Nephron (organoid): ENCODE measurements around the gene RNF167.

ENCODE experiments used
- H3K27ac Mint-ChIP-seq, 3 experiments: 2 replicates each; pipeline ENCODE4 v1.8.0; 2020; ENCODE audit warnings: mixed read lengths in 3 of 3, mild to moderate bottlenecking in 2 of 3, moderate library complexity in 1 of 3
- H3K27me3 Mint-ChIP-seq: 2 replicates; pipeline ENCODE4 v1.8.0; 2021; ENCODE audit warnings: low read depth, mild to moderate bottlenecking, moderate library complexity, mixed read lengths
- H3K36me3 Mint-ChIP-seq: 2 replicates; pipeline ENCODE4 v1.8.0; 2020; ENCODE audit warnings: low read depth, mixed read lengths
- H3K4me1 Mint-ChIP-seq: 2 replicates; pipeline ENCODE4 v1.8.0; 2020; ENCODE audit warnings: mixed read lengths
- H3K4me3 Mint-ChIP-seq, 3 experiments: 2 replicates each; pipeline ENCODE4 v1.8.0; 2020; ENCODE audit warnings: mild to moderate bottlenecking in 3 of 3, mixed read lengths in 3 of 3, moderate library complexity in 2 of 3
- H3K9me3 Mint-ChIP-seq: 2 replicates; pipeline ENCODE4 v1.8.0; 2020; ENCODE audit warnings: mixed read lengths
- CTCF ChIP-seq, 3 experiments: fragments of 200-600 bp; sonication (generic); IDR thresholded peaks; one replicate each; pipeline ENCODE4 v1.5.0; 2021; ENCODE audit warnings: antibody characterized with exemption in 3 of 3; ENCODE audit not compliant: unreplicated experiment in 3 of 3

Gene RNF167

GRCh38 chr17:4936436-4936835 lies 3.6 kb upstream of the RNF167 start:
- TF ChIP-seq CTCF (IDR thresholded peaks at IDR 0.05; ENCODE audit: unreplicated experiment in 3 of 3): no peak
- peaks cover 13% of the 10 kb centered on the region for H3K36me3 Mint-ChIP-seq
- no peaks in the 10 kb centered on the region for H3K27me3 Mint-ChIP-seq
- peak overlapping the region; percentile 12 to 36 (median 21) for H3K4me3 Mint-ChIP-seq
- H3K9me3 Mint-ChIP-seq: no peaks in the 10 kb centered on the region
- peak overlapping the region in 1 of 3 experiments; percentile 10 for H3K27ac Mint-ChIP-seq
- peaks cover 35% of the 10 kb centered on the region for H3K4me1 Mint-ChIP-seq

- no peak for TF ChIP-seq CTCF (IDR thresholded peaks at IDR 0.05; ENCODE audit: unreplicated experiment in 3 of 3)
- no peaks in the 10 kb centered on the region for H3K27me3 Mint-ChIP-seq
- no peaks in the 10 kb centered on the region for H3K9me3 Mint-ChIP-seq
- H3K36me3 Mint-ChIP-seq: peaks cover 22% of the 10 kb centered on the region
- peak overlapping the region; percentile 91 to 98 (median 93) for H3K4me3 Mint-ChIP-seq
- H3K4me1 Mint-ChIP-seq: peaks cover 42% of the 10 kb centered on the region
- no peak overlapping the region for H3K27ac Mint-ChIP-seq
Observed at GRCh38 chr17:4937553-4937952, 2.5 kb upstream of the RNF167 start.

DNA sequence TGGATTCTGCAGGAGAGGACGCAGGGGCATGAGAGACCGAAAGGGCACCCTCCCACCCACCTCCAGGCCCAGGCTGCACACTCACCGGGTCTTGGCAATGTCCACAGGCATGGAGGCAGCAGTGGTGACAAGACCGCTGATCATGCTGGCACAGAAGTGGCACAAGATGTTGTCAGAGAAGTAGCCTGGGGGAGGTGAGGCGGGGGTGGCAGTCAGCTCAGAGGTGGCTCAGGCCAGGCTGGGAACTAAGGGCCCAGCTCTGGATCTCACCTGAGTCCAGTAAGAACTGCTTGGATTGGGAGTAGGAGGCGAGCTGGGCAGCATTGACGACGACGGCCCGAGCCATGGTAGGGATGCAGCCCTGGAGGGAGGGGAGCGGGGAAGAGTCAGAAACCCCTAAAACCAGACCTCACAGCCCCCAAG lies 2.0 kb upstream of the RNF167 start:
- Mint-ChIP-seq H3K9me3 (no peaks in the 10 kb centered on the region), H3K27ac (peak overlapping the region; percentile 72 to 100 (median 99)), H3K36me3 (peaks cover 28% of the 10 kb centered on the region), H3K4me3 (peak overlapping the region; percentile 91 to 98 (median 93)), H3K27me3 (no peaks in the 10 kb centered on the region), H3K4me1 (peaks cover 45% of the 10 kb centered on the region)
- no peak for TF ChIP-seq CTCF (IDR thresholded peaks at IDR 0.05; ENCODE audit: unreplicated experiment in 3 of 3)

DNA sequence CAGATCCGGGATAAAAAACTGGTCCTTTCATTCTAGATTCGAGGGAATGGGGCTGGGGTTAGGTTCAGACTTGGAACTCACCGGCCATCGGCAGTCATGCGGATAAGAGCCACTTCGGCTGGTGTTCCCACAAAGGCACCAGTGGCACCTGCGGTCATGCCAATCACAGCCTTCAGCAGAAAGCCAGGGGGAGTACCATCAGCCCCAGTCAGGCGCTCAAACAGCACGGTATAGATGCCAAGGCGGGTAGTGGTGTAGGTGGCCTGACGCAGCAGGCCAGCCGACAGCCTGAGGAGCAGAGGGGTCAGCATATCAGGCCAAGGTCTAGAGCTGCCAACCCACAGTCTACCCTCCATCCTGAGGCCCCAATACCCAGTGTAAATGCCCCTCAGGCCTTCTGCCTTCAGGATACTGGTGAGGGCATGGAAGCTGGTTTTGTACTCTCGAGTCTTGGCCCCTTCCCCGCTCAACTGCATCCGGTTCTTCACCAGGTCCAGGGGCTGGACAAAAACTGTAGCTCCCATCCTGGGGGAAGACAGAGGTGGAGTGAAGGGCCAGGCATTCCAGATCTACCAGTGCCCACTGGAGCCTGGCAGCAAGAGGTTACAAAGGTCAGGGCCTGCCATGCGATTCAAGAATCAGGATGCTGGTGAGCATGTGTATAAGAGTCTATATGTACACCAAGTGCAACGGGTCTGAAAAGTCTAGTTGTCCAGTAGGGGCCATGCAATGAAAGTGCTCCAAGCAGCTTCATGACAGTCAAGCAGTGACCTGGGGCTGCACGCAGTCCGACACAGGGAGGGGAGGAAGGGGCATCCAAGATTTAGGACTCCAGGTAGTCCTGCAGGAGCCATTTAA lies 1.2 kb upstream of the RNF167 start:
- Mint-ChIP-seq H3K4me3 (peak overlapping the region; percentile 91 to 98 (median 93)), H3K9me3 (no peaks in the 10 kb centered on the region), H3K4me1 (peaks cover 47% of the 10 kb centered on the region), H3K36me3 (peaks cover 33% of the 10 kb centered on the region), H3K27me3 (no peaks in the 10 kb centered on the region), H3K27ac (peak overlapping the region; percentile 97 to 100 (median 99))
- TF ChIP-seq CTCF (IDR thresholded peaks at IDR 0.05; ENCODE audit: unreplicated experiment in 3 of 3): no peak

DNA sequence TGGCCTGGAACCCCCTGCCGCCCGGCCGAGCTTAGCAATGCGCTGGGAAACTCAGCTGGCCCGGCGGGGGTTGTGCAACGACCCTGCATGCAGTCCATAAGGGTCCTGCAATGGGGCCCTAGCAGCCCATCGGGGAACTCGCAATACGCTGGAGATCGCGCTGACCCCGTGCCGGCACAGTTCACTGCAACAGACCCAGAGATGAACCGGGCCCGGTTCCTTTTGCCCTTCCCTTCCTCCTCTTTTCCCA lies 597 bp upstream of the RNF167 start:
- H3K9me3 Mint-ChIP-seq: no peaks in the 10 kb centered on the region
- H3K36me3 Mint-ChIP-seq: peaks cover 38% of the 10 kb centered on the region
- peaks cover 47% of the 10 kb centered on the region for H3K4me1 Mint-ChIP-seq
- H3K27ac Mint-ChIP-seq: peak overlapping the region; percentile 97 to 100 (median 99)
- H3K4me3 Mint-ChIP-seq: peak overlapping the region; percentile 91 to 98 (median 93)
- no peaks in the 10 kb centered on the region for H3K27me3 Mint-ChIP-seq
- TF ChIP-seq CTCF (IDR thresholded peaks at IDR 0.05; ENCODE audit: unreplicated experiment in 3 of 3): no peak
